Ovary (tissue), 9 donors: Measurements from ENCODE around the gene TSN. TPM values are rescaled to one million over a fixed set of nuclear protein-coding genes. Genes with fewer than 3 reads are reported as not detected.

Experiments
- DNase-seq, 5 donors: peaks; one replicate each; pipeline ENCODE4 v3.0.0-alpha.2; 2019 to 2020
- H3K27ac ChIP-seq, 2 donors: fragments of 200-600 bp; one replicate each; pipeline versions ENCODE4 v1.5.1 to v1.8.0; 2019 to 2022
- H3K27me3 ChIP-seq: fragments of 200-600 bp; one replicate; pipeline ENCODE4 v1.8.0; 2022
- H3K36me3 ChIP-seq: fragments of 200-600 bp; sonication (generic); one replicate; pipeline ENCODE4 v1.5.1; 2019
- H3K4me1 ChIP-seq: one replicate; pipeline ENCODE4 v1.8.1; 2013; ENCODE audit warnings: mild to moderate bottlenecking, moderate library complexity; ENCODE audit not compliant: insufficient read depth
- H3K4me3 ChIP-seq: fragments of 200-600 bp; sonication (generic); one replicate; pipeline ENCODE4 v1.5.1; 2017
- H3K9me3 ChIP-seq, 2 donors: fragments of 200-600 bp in 1 of 2; sonication (generic) in 1 of 2; one replicate each; pipeline versions ENCODE4 v1.5.1 to v1.8.1; 2013 to 2019; ENCODE audit warnings: mild to moderate bottlenecking in 1 of 2, moderate library complexity in 1 of 2
- EP300 ChIP-seq: sonication (generic); formaldehyde crosslinking; IDR thresholded peaks from one replicate; pipeline ENCODE4 v1.6.1; 2017; ENCODE audit warnings: antibody characterized with exemption
- POLR2A ChIP-seq: fragments of 450-650 bp; IDR thresholded peaks from one replicate; pipeline ENCODE4 v1.6.1; 2017; ENCODE audit warnings: antibody characterized with exemption, mild to moderate bottlenecking, moderate library complexity
- WGBS, 3 donors: extraction: QIAGEN DNeasy Blood & Tissue Kit in 1 of 3; methylation state at CpG; one replicate each; pipeline versions ENCODE4 v1.1.5 to v1.1.7; 2013 to 2017; 5-methylcytosine and 5-hydroxymethylcytosine counted together
- intact Hi-C, 4 donors: fragments of 100-400 bp; cut with DNase I; formaldehyde crosslinking; loops; one replicate each; pipeline versions ENCODE4 v1.11.0 to v1.15.1; 2022 to 2023
- polyA plus RNA-seq, 2 donors: library from polyadenylated mRNA; stranded (reverse); fragments of 200-250 nt in 1 of 2; fragments of 350-450 nt in 1 of 2; fragmentation: Illumina TruSeq in 1 of 2; extraction: RNeasy Lipid Tissue Mini Kit (QIAGEN cat#74804) in 1 of 2; gene quantifications; one replicate each; pipeline ENCODE4 v1.2.3, GENCODE V29; 2013 to 2014
- total RNA-seq, 7 donors: library from RNA; depleted of rRNA in 2 of 7; stranded (reverse); fragments of >200 nt in 2 of 7; fragmentation: NEBNext Ultra II Directional in 3 of 7; extraction: Animal tissue kit (Norgen Biotek cat#: 25700) in 3 of 7; gene quantifications; one replicate each; pipeline versions ENCODE4 v1.1.0 to v1.2.4, GENCODE V29; 2016 to 2023
- TF ChIP-seq, protein P1 (sequence below), 3 donors: fragments of 450-650 bp in 2 of 3; fragments of 200-600 bp in 1 of 3; IDR thresholded peaks; one replicate each; pipeline versions ENCODE4 v1.5.1 to v1.8.0; 2016 to 2022; ENCODE audit warnings: antibody characterized with exemption in 3 of 3, mild to moderate bottlenecking in 1 of 3
- donor health status: DM: no; HTN: no; CAD: no; lungs with moderate emphysema.
- donor health status: DM: no; HTN: no; CAD: no.
- donor health status: Bipolar disorder and iron deficiency.
- donor health status: DM: yes; HTN: yes; CAD: no.
- donor health status: DM: no; HTN: no; CAD: no.
- donor health status: DM: yes; HTN: yes; CAD: no.

The TSN gene
- total and polyA plus RNA-seq, 9 donors: 28.5 to 64.1 (median 51.8) TPM

DNA sequence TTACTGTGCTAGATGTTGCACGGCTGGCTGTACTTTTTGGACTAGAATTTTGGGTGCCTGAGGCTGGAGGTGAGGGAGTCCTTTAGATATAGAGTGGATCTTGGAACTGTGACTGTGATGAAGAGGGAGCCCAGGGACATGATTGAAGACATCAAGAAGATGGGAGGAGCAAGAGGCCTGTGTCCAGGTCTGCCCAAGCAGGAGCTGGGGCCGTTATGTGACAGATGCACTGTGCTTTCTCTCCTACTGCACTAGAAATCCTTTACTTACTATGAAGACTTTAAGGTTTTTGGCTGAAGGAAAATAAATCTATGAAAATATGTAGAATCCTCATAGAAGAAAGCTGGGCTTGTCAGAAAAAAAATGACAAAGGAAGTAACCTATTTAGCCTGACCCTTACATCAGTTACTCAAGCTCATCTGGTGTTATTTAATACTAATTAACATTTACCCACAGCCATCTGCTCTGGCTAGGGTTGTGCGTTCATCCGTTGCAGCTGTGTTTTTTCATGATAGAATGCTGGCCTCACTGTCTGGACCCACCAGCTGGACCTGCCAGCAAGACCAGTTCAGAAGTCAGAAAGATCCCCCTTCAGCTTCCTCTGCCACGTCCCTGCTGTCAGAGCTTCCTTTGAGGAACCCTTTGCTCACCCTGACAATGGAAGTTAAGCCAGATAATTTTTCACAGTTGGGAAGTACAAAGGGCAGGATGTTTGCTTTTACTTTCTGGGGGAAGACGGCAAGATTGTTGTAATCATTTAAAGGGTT is 16.7 kb downstream of the TSN start:
- Histone ChIP-seq H3K27ac (no peak overlapping the region), H3K4me3 (no peak overlapping the region), H3K36me3 (no peaks in the 10 kb centered on the region), H3K9me3 (no peaks in the 10 kb centered on the region), H3K27me3 (no peaks in the 10 kb centered on the region), H3K4me1 (no peaks in the 10 kb centered on the region)
- WGBS, 3 donors: 19 to 26% (median 19%) methylated on average over 6 of the region's 6 CpGs
- TF ChIP-seq, protein P1, sequence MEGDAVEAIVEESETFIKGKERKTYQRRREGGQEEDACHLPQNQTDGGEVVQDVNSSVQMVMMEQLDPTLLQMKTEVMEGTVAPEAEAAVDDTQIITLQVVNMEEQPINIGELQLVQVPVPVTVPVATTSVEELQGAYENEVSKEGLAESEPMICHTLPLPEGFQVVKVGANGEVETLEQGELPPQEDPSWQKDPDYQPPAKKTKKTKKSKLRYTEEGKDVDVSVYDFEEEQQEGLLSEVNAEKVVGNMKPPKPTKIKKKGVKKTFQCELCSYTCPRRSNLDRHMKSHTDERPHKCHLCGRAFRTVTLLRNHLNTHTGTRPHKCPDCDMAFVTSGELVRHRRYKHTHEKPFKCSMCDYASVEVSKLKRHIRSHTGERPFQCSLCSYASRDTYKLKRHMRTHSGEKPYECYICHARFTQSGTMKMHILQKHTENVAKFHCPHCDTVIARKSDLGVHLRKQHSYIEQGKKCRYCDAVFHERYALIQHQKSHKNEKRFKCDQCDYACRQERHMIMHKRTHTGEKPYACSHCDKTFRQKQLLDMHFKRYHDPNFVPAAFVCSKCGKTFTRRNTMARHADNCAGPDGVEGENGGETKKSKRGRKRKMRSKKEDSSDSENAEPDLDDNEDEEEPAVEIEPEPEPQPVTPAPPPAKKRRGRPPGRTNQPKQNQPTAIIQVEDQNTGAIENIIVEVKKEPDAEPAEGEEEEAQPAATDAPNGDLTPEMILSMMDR (IDR thresholded peaks at IDR 0.05): no peak
- no peak for TF ChIP-seq EP300
- no peak for TF ChIP-seq POLR2A
- intact Hi-C loops: no loop called here
- no peak for DNase-seq

DNA sequence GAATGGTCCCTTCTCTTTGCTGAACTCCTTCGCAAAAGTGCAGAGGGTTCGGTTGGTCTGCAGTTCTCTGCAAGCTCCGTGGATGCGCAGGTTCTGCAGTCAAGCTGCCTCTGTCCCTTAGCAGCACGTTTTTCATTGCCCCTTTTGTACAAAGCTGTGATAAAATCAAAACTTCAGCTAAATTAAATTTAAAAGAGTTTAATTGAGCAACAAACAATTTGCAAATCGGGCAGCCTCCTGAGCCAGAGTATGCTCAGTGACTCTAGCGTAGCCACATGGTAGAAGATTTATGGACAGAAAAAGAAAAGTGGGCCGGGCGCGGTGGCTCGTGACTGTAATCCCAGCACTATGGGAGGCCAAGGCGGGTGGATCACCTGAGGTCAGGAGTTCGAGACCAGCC is 18.8 kb downstream of the TSN start:
- TF ChIP-seq, protein P1 (IDR thresholded peaks at IDR 0.05): no peak
- TF ChIP-seq EP300 (no peak), POLR2A (no peak)
- 88 to 91% (median 89%) methylated on average over 13 of the region's 13 CpGs for WGBS, 3 donors
- H3K4me1 ChIP-seq: no peaks in the 10 kb centered on the region
- no peak overlapping the region for H3K4me3 ChIP-seq
- no peak overlapping the region for H3K27ac ChIP-seq
- no peaks in the 10 kb centered on the region for H3K9me3 ChIP-seq
- intact Hi-C loops: no loop called here
- no peak for DNase-seq
- H3K36me3 ChIP-seq: no peaks in the 10 kb centered on the region
- H3K27me3 ChIP-seq: no peaks in the 10 kb centered on the region

DNA sequence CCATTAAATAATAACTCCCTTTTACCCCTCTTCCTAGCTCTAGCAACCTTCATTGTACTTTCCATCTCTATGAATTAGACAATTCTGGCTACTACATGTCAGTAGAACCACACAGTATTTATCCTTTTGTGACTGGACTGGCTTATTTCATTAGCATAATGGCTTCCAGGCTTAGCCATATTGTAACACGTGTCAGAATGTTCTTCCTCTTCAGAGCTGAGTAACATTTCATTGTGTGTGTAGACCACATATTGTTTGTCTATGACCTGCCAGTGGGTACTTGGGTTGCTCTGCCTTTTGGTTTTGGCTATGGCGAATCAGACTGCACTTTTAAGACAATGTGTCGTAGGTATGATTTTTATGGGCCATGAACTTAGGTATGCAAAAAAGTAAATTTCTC is 20.9 kb downstream of the TSN start:
- no peak for TF ChIP-seq POLR2A
- Histone ChIP-seq H3K9me3 (no peaks in the 10 kb centered on the region), H3K27ac (no peak overlapping the region), H3K27me3 (no peaks in the 10 kb centered on the region), H3K4me1 (no peaks in the 10 kb centered on the region), H3K36me3 (no peaks in the 10 kb centered on the region), H3K4me3 (no peak overlapping the region)
- no peak for DNase-seq
- WGBS, 3 donors: 80 to 89% (median 81%) methylated on average over 3 of the region's 3 CpGs
- intact Hi-C loops: no loop called here

DNA sequence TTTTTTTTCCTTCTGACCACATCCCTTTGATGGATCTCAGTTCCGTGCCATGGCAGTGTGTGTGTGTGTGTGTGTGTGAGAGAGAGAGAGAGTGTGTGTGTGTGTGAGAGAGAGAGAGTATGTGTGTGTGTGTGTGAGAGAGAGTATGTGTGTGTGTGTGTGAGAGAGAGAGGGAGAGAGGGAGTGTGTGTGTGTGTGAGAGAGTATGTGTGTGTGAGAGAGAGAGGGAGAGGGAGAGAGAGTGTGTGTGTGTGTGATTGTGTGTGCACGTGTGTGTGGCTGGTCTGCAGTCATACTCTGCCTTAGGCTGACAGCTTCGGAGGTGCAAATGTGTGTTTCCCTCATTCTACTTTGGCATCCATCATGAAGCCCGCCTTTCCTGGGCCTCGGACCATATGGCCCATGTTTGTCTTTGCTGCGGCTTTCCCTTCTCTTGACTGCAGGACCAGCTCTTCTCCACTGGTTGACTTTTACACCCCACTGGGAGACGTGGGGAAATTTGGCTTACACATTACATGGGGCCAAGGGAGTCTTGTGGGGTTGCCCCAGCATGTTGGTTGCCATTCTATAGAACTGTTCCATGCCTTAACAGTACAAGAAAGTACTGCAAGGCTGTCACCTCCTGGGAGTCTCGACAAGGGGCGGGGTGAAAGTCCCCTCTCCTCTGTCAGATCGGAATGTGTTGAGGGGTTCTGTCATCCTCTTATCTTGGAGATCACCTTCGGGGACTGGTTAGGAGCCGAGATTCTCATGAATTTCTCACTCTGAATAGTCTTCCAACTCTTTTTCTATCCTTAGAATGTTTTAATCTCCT is 21.6 kb downstream of the TSN start:
- no peaks in the 10 kb centered on the region for H3K4me1 ChIP-seq
- H3K27ac ChIP-seq: no peak overlapping the region
- H3K36me3 ChIP-seq: no peaks in the 10 kb centered on the region
- no peaks in the 10 kb centered on the region for H3K9me3 ChIP-seq
- DNase-seq: no peak
- 72 to 76% (median 73%) methylated on average over 12 of the region's 12 CpGs for WGBS, 3 donors
- no peaks in the 10 kb centered on the region for H3K27me3 ChIP-seq
- no peak overlapping the region for H3K4me3 ChIP-seq
- TF ChIP-seq EP300 (no peak), POLR2A (no peak)
- TF ChIP-seq, protein P1 (IDR thresholded peaks at IDR 0.05): no peak
- intact Hi-C loops: no loop called here

DNA sequence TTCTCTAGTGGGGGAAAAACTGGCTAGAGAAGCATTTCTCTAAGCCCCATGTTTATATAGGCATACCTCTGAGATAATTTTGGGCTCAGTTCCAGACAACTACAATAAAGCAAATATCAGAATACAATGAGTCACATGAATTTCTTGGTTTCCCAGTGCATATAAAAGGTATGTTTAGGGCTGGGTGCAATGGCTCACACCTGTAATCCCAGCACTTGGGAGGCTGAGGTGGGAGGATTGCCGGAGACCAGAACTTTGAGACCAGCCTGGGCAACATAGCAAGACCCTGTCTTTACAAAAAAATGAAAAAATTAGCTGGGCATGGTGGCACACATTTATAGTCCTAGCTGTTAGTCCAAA is 22.2 kb downstream of the TSN start:
- WGBS, 3 donors: 96 to 100% (median 100%) methylated on average over 1 of the region's 1 CpG
- H3K4me3 ChIP-seq: no peak overlapping the region
- intact Hi-C loops: no loop called here
- no peaks in the 10 kb centered on the region for H3K9me3 ChIP-seq
- H3K27me3 ChIP-seq: no peaks in the 10 kb centered on the region
- H3K4me1 ChIP-seq: no peaks in the 10 kb centered on the region
- no peaks in the 10 kb centered on the region for H3K36me3 ChIP-seq
- no peak for DNase-seq
- no peak for TF ChIP-seq POLR2A
- no peak for TF ChIP-seq EP300
- TF ChIP-seq, protein P1 (IDR thresholded peaks at IDR 0.05): no peak
- H3K27ac ChIP-seq: no peak overlapping the region
